Ishikawa (cell line): ENCODE data around the gene CAB39.

Experiments
- CEBPB ChIP-seq: IDR thresholded peaks from 2 replicates; pipeline ENCODE4 v1.6.1; 2012
- CREB1 ChIP-seq: IDR thresholded peaks from 2 replicates; pipeline ENCODE4 v1.6.1; 2012; ENCODE audit warnings: low read depth
- EP300 ChIP-seq: IDR thresholded peaks from 2 replicates; pipeline ENCODE4 v1.6.1; 2012; ENCODE audit warnings: borderline replicate concordance
- FOXM1 ChIP-seq: IDR thresholded peaks from 2 replicates; pipeline ENCODE4 v1.6.1; 2012; ENCODE audit warnings: low read depth, borderline replicate concordance
- MAX ChIP-seq: IDR thresholded peaks from 2 replicates; pipeline ENCODE4 v1.6.1; 2012
- RAD21 ChIP-seq: IDR thresholded peaks from 2 replicates; pipeline ENCODE4 v1.6.1; 2012; ENCODE audit warnings: low read depth
- YY1 ChIP-seq: IDR thresholded peaks from 2 replicates; pipeline ENCODE4 v1.6.1; 2012; ENCODE audit warnings: low read depth
- ZBTB7A ChIP-seq: IDR thresholded peaks from 2 replicates; pipeline ENCODE4 v1.6.1; 2012; ENCODE audit warnings: low read depth
- TF ChIP-seq, protein P1 (sequence below): IDR thresholded peaks from 2 replicates; pipeline ENCODE4 v1.6.1; 2012
- TF ChIP-seq, protein P2 (sequence below): IDR thresholded peaks from 2 replicates; pipeline ENCODE4 v1.6.1; 2012; ENCODE audit warnings: low read depth, mild to moderate bottlenecking

- TF ChIP-seq FOXM1 (no peak), EP300 (no peak), ZBTB7A (no peak), CREB1 (no peak), RAD21 (no peak), MAX (no peak), YY1 (no peak), CEBPB (no peak)
- TF ChIP-seq, protein P1, sequence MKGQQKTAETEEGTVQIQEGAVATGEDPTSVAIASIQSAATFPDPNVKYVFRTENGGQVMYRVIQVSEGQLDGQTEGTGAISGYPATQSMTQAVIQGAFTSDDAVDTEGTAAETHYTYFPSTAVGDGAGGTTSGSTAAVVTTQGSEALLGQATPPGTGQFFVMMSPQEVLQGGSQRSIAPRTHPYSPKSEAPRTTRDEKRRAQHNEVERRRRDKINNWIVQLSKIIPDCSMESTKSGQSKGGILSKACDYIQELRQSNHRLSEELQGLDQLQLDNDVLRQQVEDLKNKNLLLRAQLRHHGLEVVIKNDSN, result no peak
- TF ChIP-seq, protein P2, sequence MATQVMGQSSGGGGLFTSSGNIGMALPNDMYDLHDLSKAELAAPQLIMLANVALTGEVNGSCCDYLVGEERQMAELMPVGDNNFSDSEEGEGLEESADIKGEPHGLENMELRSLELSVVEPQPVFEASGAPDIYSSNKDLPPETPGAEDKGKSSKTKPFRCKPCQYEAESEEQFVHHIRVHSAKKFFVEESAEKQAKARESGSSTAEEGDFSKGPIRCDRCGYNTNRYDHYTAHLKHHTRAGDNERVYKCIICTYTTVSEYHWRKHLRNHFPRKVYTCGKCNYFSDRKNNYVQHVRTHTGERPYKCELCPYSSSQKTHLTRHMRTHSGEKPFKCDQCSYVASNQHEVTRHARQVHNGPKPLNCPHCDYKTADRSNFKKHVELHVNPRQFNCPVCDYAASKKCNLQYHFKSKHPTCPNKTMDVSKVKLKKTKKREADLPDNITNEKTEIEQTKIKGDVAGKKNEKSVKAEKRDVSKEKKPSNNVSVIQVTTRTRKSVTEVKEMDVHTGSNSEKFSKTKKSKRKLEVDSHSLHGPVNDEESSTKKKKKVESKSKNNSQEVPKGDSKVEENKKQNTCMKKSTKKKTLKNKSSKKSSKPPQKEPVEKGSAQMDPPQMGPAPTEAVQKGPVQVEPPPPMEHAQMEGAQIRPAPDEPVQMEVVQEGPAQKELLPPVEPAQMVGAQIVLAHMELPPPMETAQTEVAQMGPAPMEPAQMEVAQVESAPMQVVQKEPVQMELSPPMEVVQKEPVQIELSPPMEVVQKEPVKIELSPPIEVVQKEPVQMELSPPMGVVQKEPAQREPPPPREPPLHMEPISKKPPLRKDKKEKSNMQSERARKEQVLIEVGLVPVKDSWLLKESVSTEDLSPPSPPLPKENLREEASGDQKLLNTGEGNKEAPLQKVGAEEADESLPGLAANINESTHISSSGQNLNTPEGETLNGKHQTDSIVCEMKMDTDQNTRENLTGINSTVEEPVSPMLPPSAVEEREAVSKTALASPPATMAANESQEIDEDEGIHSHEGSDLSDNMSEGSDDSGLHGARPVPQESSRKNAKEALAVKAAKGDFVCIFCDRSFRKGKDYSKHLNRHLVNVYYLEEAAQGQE, result no peak
Measured at GRCh38 chr2:230864122-230864604, 151.5 kb downstream of the CAB39 start.
